Astrocyte (in vitro differentiated cells and primary cell): ENCODE data around the gene FDX2.

Experiments
- EZH2 ChIP-seq: IDR thresholded peaks from 2 replicates; pipeline ENCODE4 v1.6.1; 2012; ENCODE audit warnings: mild to moderate bottlenecking, low read length, inconsistent platforms; ENCODE audit not compliant: insufficient read depth
- TF ChIP-seq, protein P1 (sequence below): IDR thresholded peaks from 2 replicates; pipeline ENCODE4 v1.5.1; 2011; ENCODE audit warnings: low read depth, mild to moderate bottlenecking, inconsistent platforms, low read length, moderate library complexity; ENCODE audit not compliant: insufficient read depth

DNA sequence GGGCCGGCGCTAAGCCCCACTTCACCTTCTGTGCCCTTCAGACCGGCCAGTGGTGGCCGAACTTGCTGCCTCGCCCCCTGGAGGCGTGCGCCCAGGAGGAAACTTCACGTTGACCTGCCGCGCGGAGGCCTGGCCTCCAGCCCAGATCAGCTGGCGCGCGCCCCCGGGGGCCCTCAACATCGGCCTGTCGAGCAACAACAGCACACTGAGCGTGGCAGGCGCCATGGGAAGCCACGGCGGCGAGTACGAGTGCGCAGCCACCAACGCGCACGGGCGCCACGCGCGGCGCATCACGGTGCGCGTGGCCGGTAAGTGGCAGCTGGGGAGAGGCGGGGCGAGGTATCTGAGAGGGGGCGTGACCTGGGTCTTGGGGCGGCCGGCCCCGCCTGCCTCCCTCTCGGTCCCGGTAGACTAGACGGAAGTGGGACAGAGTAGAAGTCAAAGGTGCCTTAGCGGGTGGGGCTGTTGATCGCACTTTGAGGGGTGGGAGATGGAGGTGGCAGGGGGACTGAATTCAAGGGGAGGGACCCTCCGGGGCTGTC, 20.4 kb downstream of the FDX2 start:
- TF ChIP-seq, protein P1, sequence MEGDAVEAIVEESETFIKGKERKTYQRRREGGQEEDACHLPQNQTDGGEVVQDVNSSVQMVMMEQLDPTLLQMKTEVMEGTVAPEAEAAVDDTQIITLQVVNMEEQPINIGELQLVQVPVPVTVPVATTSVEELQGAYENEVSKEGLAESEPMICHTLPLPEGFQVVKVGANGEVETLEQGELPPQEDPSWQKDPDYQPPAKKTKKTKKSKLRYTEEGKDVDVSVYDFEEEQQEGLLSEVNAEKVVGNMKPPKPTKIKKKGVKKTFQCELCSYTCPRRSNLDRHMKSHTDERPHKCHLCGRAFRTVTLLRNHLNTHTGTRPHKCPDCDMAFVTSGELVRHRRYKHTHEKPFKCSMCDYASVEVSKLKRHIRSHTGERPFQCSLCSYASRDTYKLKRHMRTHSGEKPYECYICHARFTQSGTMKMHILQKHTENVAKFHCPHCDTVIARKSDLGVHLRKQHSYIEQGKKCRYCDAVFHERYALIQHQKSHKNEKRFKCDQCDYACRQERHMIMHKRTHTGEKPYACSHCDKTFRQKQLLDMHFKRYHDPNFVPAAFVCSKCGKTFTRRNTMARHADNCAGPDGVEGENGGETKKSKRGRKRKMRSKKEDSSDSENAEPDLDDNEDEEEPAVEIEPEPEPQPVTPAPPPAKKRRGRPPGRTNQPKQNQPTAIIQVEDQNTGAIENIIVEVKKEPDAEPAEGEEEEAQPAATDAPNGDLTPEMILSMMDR, result no peak
- peak; percentile 75 for TF ChIP-seq EZH2
